A549 (cell line): ENCODE results near the gene OPA3. TPM values are rescaled to one million over a fixed set of nuclear protein-coding genes. Genes with fewer than 3 reads are reported as not detected.
A peak's percentile ranks its signal among the peaks of the same experiment; 100 is the strongest.

Experiments
- ATAC-seq, 2 experiments: fragments of 200-7000 bp in 1 of 2; fragments of >200 bp in 1 of 2; cut with Nextera tagmentation in 1 of 2; cut with Tn5 transposase in 1 of 2; 3 replicates each; pipeline versions ENCODE4 v1.8.0 to v1.9.1; 2018 to 2020; ENCODE audit warnings: mild to moderate bottlenecking in 1 of 2, moderate library complexity in 1 of 2
- CTCF ChIA-PET: fragments of 300-600 bp; sonication (Branson Sonifier 250); formaldehyde crosslinking; extraction: SDS; loops from one replicate; lab custom pipeline; 2021; ENCODE audit warnings: antibody characterized with exemption, inconsistent platforms; lab: Yijun Ruan, JAX
- POLR2A ChIA-PET: fragments of 350-600 bp; formaldehyde crosslinking; extraction: SDS; loops from one replicate; lab custom pipeline; 2021; ENCODE audit warnings: antibody characterized with exemption, inconsistent platforms; lab: Yijun Ruan, JAX
- DNase-seq, 2 experiments: peaks; one replicate each; pipeline versions ENCODE4 v3.0.0 to v3.0.0-alpha.2; 2011 to 2016; ENCODE audit warnings: low read depth in 1 of 2, low spot score in 1 of 2
- FAIRE-seq: peaks from 2 replicates; lab custom pipeline; 2011; peaks lifted over from hg19 to GRCh38; lab: Jason Lieb, UNC
- H3K27ac ChIP-seq, 2 experiments: fragments of >200 bp; sonication (Bioruptor Twin); formaldehyde crosslinking; 3 replicates each; pipeline ENCODE4 v1.5.1; 2016 to 2017
- H3K4me1 ChIP-seq: fragments of >200 bp; sonication (Bioruptor Twin); formaldehyde crosslinking; 3 replicates; pipeline ENCODE4 v1.6.1; 2016
- H3K4me2 ChIP-seq: fragments of >200 bp; sonication (Bioruptor Twin); formaldehyde crosslinking; 3 replicates; pipeline ENCODE4 v1.6.1; 2016
- H3K4me3 ChIP-seq: fragments of >200 bp; sonication (Bioruptor Twin); formaldehyde crosslinking; 3 replicates; pipeline ENCODE4 v1.5.1; 2016
- H3K9me3 ChIP-seq: fragments of >200 bp; sonication (Bioruptor Twin); formaldehyde crosslinking; 3 replicates; pipeline ENCODE4 v1.6.1; 2016
- ATOH8 ChIP-seq: fragments of 250-450 bp; sonication (Bioruptor Pico); IDR thresholded peaks from 2 replicates; pipeline ENCODE4 v1.5.0; 2020; ENCODE audit warnings: low read depth, mild to moderate bottlenecking, moderate library complexity
- CBX8 ChIP-seq: fragments of 200-600 bp; sonication (generic); IDR thresholded peaks from 2 replicates; pipeline ENCODE4 v1.6.1; 2016
- CEBPB ChIP-seq, 2 experiments: fragments of >200 bp in 1 of 2; sonication (Bioruptor Twin) in 1 of 2; formaldehyde crosslinking in 1 of 2; IDR thresholded peaks; 2 replicates each; pipeline ENCODE4 v1.6.1; 2012 to 2016
- EHMT2 ChIP-seq: fragments of 200-600 bp; sonication (generic); IDR thresholded peaks from 2 replicates; pipeline ENCODE4 v1.6.1; 2016; ENCODE audit warnings: antibody characterized with exemption, low read depth, mild to moderate bottlenecking, moderate library complexity
- EP300 ChIP-seq, 2 experiments: fragments of >200 bp; sonication (Bioruptor Twin); formaldehyde crosslinking; IDR thresholded peaks; 2 replicates in 1 of 2; 3 replicates in 1 of 2; pipeline ENCODE4 v1.6.1; 2016 to 2017
- FOSB ChIP-seq: fragments of 250-450 bp; sonication (Bioruptor Pico); IDR thresholded peaks from 2 replicates; pipeline ENCODE4 v1.5.0; 2020; ENCODE audit warnings: mild to moderate bottlenecking, moderate library complexity
- FOSL2 ChIP-seq, 2 experiments: fragments of 450-650 bp in 1 of 2; fragments of >200 bp in 1 of 2; sonication (Bioruptor Twin) in 1 of 2; formaldehyde crosslinking; IDR thresholded peaks; 2 replicates each; pipeline versions ENCODE4 v1.5.0 to v1.6.1; 2016 to 2020; ENCODE audit warnings: mild to moderate bottlenecking in 1 of 2, moderate library complexity in 1 of 2
- GATA3 ChIP-seq: IDR thresholded peaks from 2 replicates; pipeline ENCODE4 v1.6.1; 2012; ENCODE audit warnings: borderline replicate concordance
- HES2 ChIP-seq: fragments of >200 bp; sonication (Bioruptor Twin); formaldehyde crosslinking; IDR thresholded peaks from 2 replicates; pipeline ENCODE4 v1.6.1; 2016
- HMGXB4 ChIP-seq: fragments of 250-450 bp; sonication (Bioruptor Pico); IDR thresholded peaks from 2 replicates; pipeline ENCODE4 v1.5.0; 2021; ENCODE audit warnings: mild to moderate bottlenecking, moderate library complexity, borderline replicate concordance
- HOXB5 ChIP-seq: fragments of 250-450 bp; sonication (Bioruptor Pico); IDR thresholded peaks from 2 replicates; pipeline ENCODE4 v1.5.0; 2020; ENCODE audit warnings: mild to moderate bottlenecking, moderate library complexity
- JUNB ChIP-seq: fragments of >200 bp; sonication (Bioruptor Twin); formaldehyde crosslinking; IDR thresholded peaks from 2 replicates; pipeline ENCODE4 v1.6.1; 2016
- KDM1A ChIP-seq: fragments of 200-600 bp; sonication (generic); IDR thresholded peaks from 2 replicates; pipeline ENCODE4 v1.6.1; 2016; ENCODE audit warnings: low read depth, mild to moderate bottlenecking
- MAFK ChIP-seq: fragments of 450-650 bp; IDR thresholded peaks from 2 replicates; pipeline ENCODE4 v1.6.1; 2014; ENCODE audit not compliant: partially characterized antibody
- MAX ChIP-seq: IDR thresholded peaks from 2 replicates; pipeline ENCODE4 v1.6.1; 2012
- MAZ ChIP-seq: fragments of 150-350 bp; IDR thresholded peaks from 2 replicates; pipeline ENCODE4 v1.6.1; 2014; ENCODE audit warnings: antibody characterized with exemption, low read depth, low read length, borderline replicate concordance
- NFE2L2 ChIP-seq: fragments of 150-350 bp; conservative IDR thresholded peaks from 2 replicates; pipeline ENCODE4 v1.6.1; 2014; ENCODE audit warnings: low read length
- NR3C1 ChIP-seq: fragments of >200 bp; sonication (Bioruptor Twin); formaldehyde crosslinking; IDR thresholded peaks from 3 replicates; pipeline ENCODE4 v1.6.1; 2017
- POLR2AphosphoS2 ChIP-seq: conservative IDR thresholded peaks from 2 replicates; pipeline ENCODE4 v1.6.1; 2012; ENCODE audit warnings: low read length, improper control_type of control experiment, inconsistent platforms
- RARB ChIP-seq: fragments of 250-450 bp; sonication (Bioruptor Pico); IDR thresholded peaks from 2 replicates; pipeline ENCODE4 v1.8.0; 2021; ENCODE audit warnings: mild to moderate bottlenecking, moderate library complexity
- RFX5 ChIP-seq: fragments of 450-650 bp; IDR thresholded peaks from 2 replicates; pipeline ENCODE4 v1.7.1; 2014; ENCODE audit warnings: antibody characterized with exemption, mild to moderate bottlenecking, moderate library complexity
- TFCP2L1 ChIP-seq: fragments of 250-450 bp; sonication (Bioruptor Pico); IDR thresholded peaks from 2 replicates; pipeline ENCODE4 v1.5.0; 2021; ENCODE audit warnings: mild to moderate bottlenecking
- USF2 ChIP-seq: fragments of 450-650 bp; IDR thresholded peaks from 2 replicates; pipeline ENCODE4 v1.6.1; 2014; ENCODE audit warnings: antibody characterized with exemption
- ZC3H11A ChIP-seq: fragments of 450-650 bp; IDR thresholded peaks from 2 replicates; pipeline ENCODE4 v1.6.1; 2014; ENCODE audit warnings: antibody characterized with exemption, mild to moderate bottlenecking
- WGBS: methylation state at CpG from one replicate; pipeline ENCODE4 v1.1.6; 2017; ENCODE audit errors: missing lambda C conversion rate; 5-methylcytosine and 5-hydroxymethylcytosine counted together
- polyA plus RNA-seq, 4 experiments: library from polyadenylated mRNA; depleted of rRNA in 3 of 4; stranded (reverse); fragments of >200 nt; fragmentation: RNase III in 1 of 4; extraction: RNeasy Plus Mini Kit Qiagen cat#74134 plus additional on column Dnase treatment in 1 of 4; gene quantifications; 2 replicates in 3 of 4; 3 replicates in 1 of 4; pipeline ENCODE4 v1.2.3, GENCODE V29; 2011 to 2017

The OPA3 gene
- polyA plus RNA-seq, 2 of the 4 experiments (the other 2 are of a cell fraction): 15.6 to 21.8 TPM

- 79% methylated on average over 2 of the region's 2 CpGs for WGBS
- peak overlapping the region; percentile 10 to 79; a peak in 4 of 6 replicates for H3K27ac ChIP-seq
- no peak overlapping the region for H3K4me3 ChIP-seq
- no peaks in the 10 kb centered on the region for H3K9me3 ChIP-seq
- TF ChIP-seq GATA3 (peak; percentile 44; the same call in 1 of the 2 replicates), CEBPB (IDR thresholded peaks at IDR 0.05) (peak; percentile 20 to 35; a peak in 1 of 4 replicates), FOSL2 (IDR thresholded peaks at IDR 0.05) (0 out of 2 replicates have a peak, but pooled peaks have one; percentile 32), FOSL2 (CRISPR knock-in tag; IDR thresholded peaks at IDR 0.05) (peak; percentile 92), MAFK (peak; percentile 99), JUNB (peak; percentile 75), MAZ (no peak), FOSB (CRISPR knock-in tag) (no peak)
- DNase-seq: peak; percentile 63 to 84
- H3K4me1 ChIP-seq: peaks cover 33% of the 10 kb centered on the region
- POLR2A ChIA-PET: interaction anchor here (0.5 to 1.9 kb wide), 6 partner anchors 9 to 123 kb away, joined by 3 to 8 read pairs (median 5); partner anchors contain the start of gene EML2
- peak overlapping the region; percentile 15 for H3K4me2 ChIP-seq
- ATAC-seq: peak; percentile 59 to 61; a peak in 5 of 6 replicates
- CTCF ChIA-PET: interaction anchor here (0.6 to 23.8 kb wide), 9 partner anchors 7 to 449 kb away, joined by 3 to 437 read pairs (median 4); partner anchors contain the start of gene EML2
- no peak for FAIRE-seq
Measured at GRCh38 chr19:45630463-45630862, 45.9 kb upstream of the OPA3 start.

GRCh38 chr19:45629704-45630103 is 45.1 kb upstream of the OPA3 start:
- Histone ChIP-seq H3K4me2 (peak overlapping the region; percentile 15; the same call in 1 of the 3 replicates), H3K9me3 (no peaks in the 10 kb centered on the region), H3K27ac (peak overlapping the region; percentile 15 to 75; a peak in 5 of 6 replicates), H3K4me3 (no peak overlapping the region), H3K4me1 (peaks cover 30% of the 10 kb centered on the region)
- TF ChIP-seq GATA3: no peak
- no peak for TF ChIP-seq MAX
- TF ChIP-seq HES2: no peak
- TF ChIP-seq FOSL2 (IDR thresholded peaks at IDR 0.05): no peak
- no peak for TF ChIP-seq FOSL2 (CRISPR knock-in tag; IDR thresholded peaks at IDR 0.05)
- TF ChIP-seq NFE2L2: no peak
- TF ChIP-seq TFCP2L1: no peak
- no peak for TF ChIP-seq USF2
- no peak for TF ChIP-seq NR3C1
- TF ChIP-seq CEBPB (IDR thresholded peaks at IDR 0.05): no peak
- no peak for TF ChIP-seq CBX8
- no peak for TF ChIP-seq EHMT2
- TF ChIP-seq KDM1A: no peak
- TF ChIP-seq EP300 (IDR thresholded peaks at IDR 0.05): no peak
- no peak for TF ChIP-seq HOXB5
- no peak for TF ChIP-seq ATOH8
- no peak for TF ChIP-seq RFX5
- no peak for TF ChIP-seq ZC3H11A
- TF ChIP-seq RARB: no peak
- no peak for TF ChIP-seq HMGXB4
- no peak for TF ChIP-seq POLR2AphosphoS2
- DNase-seq (no peak), FAIRE-seq (no peak), ATAC-seq (no peak)
- ChIA-PET CTCF (interaction anchor here (0.7 to 23.8 kb wide), 4 partner anchors 7 to 450 kb away, joined by 3 to 437 read pairs (median 138); partner anchors contain the start of gene EML2), POLR2A (interaction anchor here (1.2 kb wide), 1 partner anchor 15 kb away, joined by 5 read pairs; no protein-coding TSS in a partner anchor)
- WGBS: 92% methylated on average over 4 of the region's 4 CpGs
